Kidney epithelial cell (primary cell): ENCODE data around the gene RPL19. TPM values are rescaled to one million over a fixed set of nuclear protein-coding genes. Genes with fewer than 3 reads are reported as not detected.

ENCODE experiments used
- DNase-seq: peaks from one replicate; pipeline ENCODE4 v3.0.0-alpha.2; 2010; ENCODE audit warnings: low read depth
- H3K27me3 ChIP-seq: 2 replicates; pipeline ENCODE4 v1.6.0; 2011; ENCODE audit warnings: low read length; ENCODE audit not compliant: control insufficient read depth, insufficient read depth
- H3K36me3 ChIP-seq: 2 replicates; pipeline ENCODE4 v1.5.1; 2011; ENCODE audit warnings: low read length; ENCODE audit not compliant: control insufficient read depth, insufficient read depth
- H3K4me3 ChIP-seq: 2 replicates; pipeline ENCODE4 v1.5.1; 2011; ENCODE audit warnings: low read depth, mild to moderate bottlenecking, control low read depth, low read length
- total RNA-seq: library from RNA; depleted of rRNA; stranded (reverse); fragments of >200 nt; gene quantifications from 2 replicates; pipeline ENCODE4 v1.2.3, GENCODE V29; 2015
- TF ChIP-seq, protein P1 (sequence below): IDR thresholded peaks from 2 replicates; pipeline ENCODE4 v1.5.1; 2011; ENCODE audit warnings: mild to moderate bottlenecking, moderate library complexity, low read length, control low read depth, inconsistent platforms; ENCODE audit not compliant: insufficient read depth, poor library complexity, severe bottlenecking

RPL19 gene
- total RNA-seq, 1 donor from 2014 or later: 4,555 TPM

DNA sequence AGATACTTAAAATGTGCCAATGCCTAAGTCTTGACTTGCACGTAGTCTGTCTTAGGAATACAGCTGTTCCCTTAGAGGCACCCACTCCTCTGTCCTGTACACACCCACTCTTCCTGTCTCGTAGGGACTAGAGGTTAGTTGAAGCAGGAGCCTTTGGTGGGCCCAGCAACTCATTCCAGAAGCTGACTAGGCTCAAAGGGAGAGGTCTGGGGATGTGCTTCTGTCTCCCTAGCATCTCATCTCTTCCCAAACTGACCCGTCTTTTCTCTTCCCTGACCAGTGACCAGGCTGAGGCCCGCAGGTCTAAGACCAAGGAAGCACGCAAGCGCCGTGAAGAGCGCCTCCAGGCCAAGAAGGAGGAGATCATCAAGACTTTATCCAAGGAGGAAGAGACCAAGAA is 4.2 kb downstream of the RPL19 start:
- TF ChIP-seq, protein P1, sequence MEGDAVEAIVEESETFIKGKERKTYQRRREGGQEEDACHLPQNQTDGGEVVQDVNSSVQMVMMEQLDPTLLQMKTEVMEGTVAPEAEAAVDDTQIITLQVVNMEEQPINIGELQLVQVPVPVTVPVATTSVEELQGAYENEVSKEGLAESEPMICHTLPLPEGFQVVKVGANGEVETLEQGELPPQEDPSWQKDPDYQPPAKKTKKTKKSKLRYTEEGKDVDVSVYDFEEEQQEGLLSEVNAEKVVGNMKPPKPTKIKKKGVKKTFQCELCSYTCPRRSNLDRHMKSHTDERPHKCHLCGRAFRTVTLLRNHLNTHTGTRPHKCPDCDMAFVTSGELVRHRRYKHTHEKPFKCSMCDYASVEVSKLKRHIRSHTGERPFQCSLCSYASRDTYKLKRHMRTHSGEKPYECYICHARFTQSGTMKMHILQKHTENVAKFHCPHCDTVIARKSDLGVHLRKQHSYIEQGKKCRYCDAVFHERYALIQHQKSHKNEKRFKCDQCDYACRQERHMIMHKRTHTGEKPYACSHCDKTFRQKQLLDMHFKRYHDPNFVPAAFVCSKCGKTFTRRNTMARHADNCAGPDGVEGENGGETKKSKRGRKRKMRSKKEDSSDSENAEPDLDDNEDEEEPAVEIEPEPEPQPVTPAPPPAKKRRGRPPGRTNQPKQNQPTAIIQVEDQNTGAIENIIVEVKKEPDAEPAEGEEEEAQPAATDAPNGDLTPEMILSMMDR: no peak
- Histone ChIP-seq H3K4me3 (no peak overlapping the region), H3K36me3 (peaks cover 10% of the 10 kb centered on the region), H3K27me3 (peaks cover 2% of the 10 kb centered on the region)
- no peak for DNase-seq

DNA sequence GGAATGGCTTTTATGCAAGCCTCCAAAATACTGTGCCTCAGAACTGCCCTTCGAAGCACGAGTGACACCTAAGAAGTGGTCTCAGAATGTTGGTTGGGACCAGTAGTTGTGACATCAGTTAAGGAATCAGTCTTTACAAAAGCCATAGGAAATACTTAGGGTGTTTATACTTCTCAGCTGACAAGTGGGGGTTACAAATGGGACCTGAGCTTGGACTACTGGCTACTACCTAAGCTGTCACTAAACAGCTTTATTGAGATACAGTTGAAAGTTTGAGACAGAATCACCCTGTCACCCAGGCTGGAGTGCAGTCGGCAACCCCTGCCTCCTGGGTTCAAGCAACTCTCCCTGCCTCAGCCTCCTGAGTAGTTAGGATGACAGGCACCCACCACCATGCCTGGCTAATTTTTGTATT is 5.0 kb downstream of the RPL19 start:
- Histone ChIP-seq H3K27me3 (peaks cover 8% of the 10 kb centered on the region), H3K36me3 (peaks cover 10% of the 10 kb centered on the region), H3K4me3 (no peak overlapping the region)
- no peak for DNase-seq
- TF ChIP-seq, protein P1: no peak

DNA sequence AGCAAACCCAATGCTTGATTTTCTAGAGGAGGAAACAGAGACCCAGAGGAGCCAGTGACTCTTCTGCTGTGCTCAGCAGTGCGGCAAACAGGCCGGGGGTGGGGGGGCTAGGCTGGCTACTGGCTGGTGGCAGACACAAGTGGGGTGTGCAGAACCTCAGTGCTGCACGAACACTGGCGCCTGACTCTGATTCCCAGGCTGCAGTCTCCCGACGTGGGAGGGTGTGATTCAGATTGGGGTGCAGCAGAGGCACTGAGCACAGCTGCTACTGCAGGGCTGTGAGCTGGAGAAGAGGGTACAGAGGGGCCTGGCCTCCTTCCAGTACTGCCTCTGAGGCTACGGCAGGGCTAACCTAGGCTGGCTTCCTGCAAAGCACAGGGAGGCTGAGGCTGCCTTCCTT is 8.1 kb downstream of the RPL19 start:
- Histone ChIP-seq H3K36me3 (peaks cover 8% of the 10 kb centered on the region), H3K27me3 (peaks cover 11% of the 10 kb centered on the region), H3K4me3 (no peak overlapping the region)
- TF ChIP-seq, protein P1: no peak
- DNase-seq: no peak

DNA sequence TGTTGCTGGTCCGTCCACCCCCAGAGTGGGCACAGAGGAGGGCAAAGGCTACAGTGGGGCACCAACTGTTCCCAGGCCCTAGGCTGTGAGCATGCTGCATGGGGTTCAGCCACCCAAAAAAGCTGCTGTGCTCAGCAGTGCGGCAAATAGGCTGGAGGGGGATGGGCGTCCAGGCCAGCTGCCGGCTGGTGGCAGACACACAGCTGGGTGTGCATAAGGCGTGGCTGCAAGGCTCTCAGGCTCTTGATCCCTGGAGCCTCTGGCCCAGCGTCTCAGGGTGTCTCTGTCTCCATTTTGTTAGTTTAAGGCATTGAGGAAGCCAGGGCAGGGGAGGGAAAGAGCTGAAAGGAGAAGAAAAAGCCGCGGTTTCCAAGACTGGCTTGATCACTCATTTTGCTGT is 8.8 kb downstream of the RPL19 start:
- Histone ChIP-seq H3K27me3 (peaks cover 11% of the 10 kb centered on the region), H3K36me3 (peaks cover 5% of the 10 kb centered on the region), H3K4me3 (no peak overlapping the region)
- no peak for DNase-seq
- TF ChIP-seq, protein P1: no peak

DNA sequence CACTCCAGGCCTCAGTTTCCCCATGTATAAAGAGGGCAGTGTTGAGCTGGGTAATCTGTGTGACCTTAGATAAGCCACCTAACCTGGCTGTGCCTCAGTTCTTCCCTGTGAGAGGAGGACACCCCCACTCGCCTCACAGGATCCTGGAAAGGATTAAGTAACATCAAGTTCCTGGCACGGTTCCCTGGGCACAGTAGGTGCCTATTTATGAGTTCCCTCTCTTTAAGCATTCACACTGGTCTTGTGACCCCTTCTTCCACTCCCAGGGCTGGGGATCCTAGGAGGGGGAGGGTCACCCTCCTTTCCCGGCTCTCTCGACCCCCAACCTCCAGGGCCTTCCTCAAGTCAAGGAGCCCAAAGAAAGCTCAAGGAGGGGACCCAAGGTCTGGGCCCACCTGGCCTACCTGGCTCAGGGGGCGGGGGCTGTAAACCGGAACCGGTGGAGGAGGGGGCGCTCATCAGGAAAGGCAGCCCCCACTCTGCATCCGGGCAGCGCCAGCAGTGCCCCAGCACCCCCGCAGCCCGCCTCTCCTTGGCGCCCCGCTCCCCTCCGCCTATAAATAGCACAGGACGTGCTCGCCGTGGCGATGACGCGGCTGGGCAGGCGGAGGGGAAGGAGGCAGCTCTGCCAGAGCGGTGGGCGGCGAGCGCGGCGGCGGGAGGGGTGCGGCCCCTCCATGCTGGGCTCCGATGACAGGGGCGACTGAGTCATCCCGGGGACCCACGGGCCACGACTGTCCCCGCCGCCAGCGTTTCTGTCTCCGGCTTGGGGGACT is 9.4 kb downstream of the RPL19 start:
- peaks cover 14% of the 10 kb centered on the region for H3K27me3 ChIP-seq
- peak overlapping the region; percentile 8 for H3K4me3 ChIP-seq
- DNase-seq: no peak
- TF ChIP-seq, protein P1: no peak
- peaks cover 3% of the 10 kb centered on the region for H3K36me3 ChIP-seq

DNA sequence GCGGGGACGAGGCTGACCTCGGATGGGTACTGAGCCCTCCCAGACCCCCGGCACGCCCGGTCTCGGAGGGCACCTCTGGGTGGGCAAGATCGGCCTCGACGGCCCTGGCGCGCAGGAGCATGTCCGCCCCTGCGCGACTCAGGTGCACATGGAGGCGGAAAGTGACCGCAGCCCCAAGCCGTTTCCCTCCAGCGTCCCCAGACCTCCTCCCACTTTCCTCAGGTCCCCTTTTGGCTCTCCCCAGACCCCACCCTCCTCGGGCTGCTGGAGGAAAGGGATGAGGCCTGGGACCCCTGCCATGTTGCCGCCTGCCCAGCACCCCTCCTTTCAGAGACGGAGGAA is 10.0 kb downstream of the RPL19 start:
- peaks cover 18% of the 10 kb centered on the region for H3K27me3 ChIP-seq
- DNase-seq: no peak
- TF ChIP-seq, protein P1: no peak
- peak overlapping the region; percentile 8 for H3K4me3 ChIP-seq
- peaks cover under 1% of the 10 kb centered on the region for H3K36me3 ChIP-seq
